SK-N-SH treated with all-trans-retinoic acid at 6 μM for 48 hours (cell line): ENCODE measurements around the gene PLVAP.

ENCODE experiments used
- ARNTL ChIP-seq: fragments of 450-650 bp; formaldehyde crosslinking; IDR thresholded peaks from 2 replicates; pipeline ENCODE4 v1.5.0; 2020; ENCODE audit warnings: low read depth, mild to moderate bottlenecking, moderate library complexity, borderline replicate concordance
- CSDC2 ChIP-seq: fragments of 250-450 bp; sonication (Bioruptor Pico); IDR thresholded peaks from 2 replicates; pipeline ENCODE4 v1.5.0; 2020; ENCODE audit warnings: mild to moderate bottlenecking, moderate library complexity
- POU6F1 ChIP-seq: fragments of 250-450 bp; sonication (Bioruptor Pico); IDR thresholded peaks from 2 replicates; pipeline ENCODE4 v1.8.0; 2021; ENCODE audit warnings: low read depth, mild to moderate bottlenecking, moderate library complexity, borderline replicate concordance
- RARB ChIP-seq: fragments of 250-450 bp; sonication (Bioruptor Pico); IDR thresholded peaks from 2 replicates; pipeline ENCODE4 v1.8.0; 2021; ENCODE audit warnings: mild to moderate bottlenecking, moderate library complexity
- TOX ChIP-seq: fragments of 250-450 bp; sonication (Bioruptor Pico); IDR thresholded peaks from 2 replicates; pipeline ENCODE4 v1.8.0; 2021; ENCODE audit warnings: mild to moderate bottlenecking, moderate library complexity, borderline replicate concordance
- ZC3H10 ChIP-seq: fragments of 250-450 bp; sonication (Bioruptor Pico); IDR thresholded peaks from 2 replicates; pipeline ENCODE4 v1.5.1; 2021; ENCODE audit warnings: mild to moderate bottlenecking, moderate library complexity
- ZFP30 ChIP-seq: fragments of 450-650 bp; formaldehyde crosslinking; IDR thresholded peaks from 2 replicates; pipeline ENCODE4 v1.5.0; 2022; ENCODE audit warnings: mild to moderate bottlenecking, moderate library complexity
- ZNF565 ChIP-seq: fragments of 450-650 bp; formaldehyde crosslinking; conservative IDR thresholded peaks from 2 replicates; pipeline ENCODE4 v1.5.0; 2020; ENCODE audit warnings: low read depth, mild to moderate bottlenecking, moderate library complexity
- ZNF8 ChIP-seq: fragments of 450-650 bp; formaldehyde crosslinking; IDR thresholded peaks from 2 replicates; pipeline ENCODE4 v1.5.0; 2020; ENCODE audit warnings: mild to moderate bottlenecking, moderate library complexity
- TF ChIP-seq, protein P1 (sequence below): fragments of 250-450 bp; sonication (Bioruptor Pico); IDR thresholded peaks from 2 replicates; pipeline ENCODE4 v1.5.1; 2021; ENCODE audit warnings: mild to moderate bottlenecking, moderate library complexity

DNA sequence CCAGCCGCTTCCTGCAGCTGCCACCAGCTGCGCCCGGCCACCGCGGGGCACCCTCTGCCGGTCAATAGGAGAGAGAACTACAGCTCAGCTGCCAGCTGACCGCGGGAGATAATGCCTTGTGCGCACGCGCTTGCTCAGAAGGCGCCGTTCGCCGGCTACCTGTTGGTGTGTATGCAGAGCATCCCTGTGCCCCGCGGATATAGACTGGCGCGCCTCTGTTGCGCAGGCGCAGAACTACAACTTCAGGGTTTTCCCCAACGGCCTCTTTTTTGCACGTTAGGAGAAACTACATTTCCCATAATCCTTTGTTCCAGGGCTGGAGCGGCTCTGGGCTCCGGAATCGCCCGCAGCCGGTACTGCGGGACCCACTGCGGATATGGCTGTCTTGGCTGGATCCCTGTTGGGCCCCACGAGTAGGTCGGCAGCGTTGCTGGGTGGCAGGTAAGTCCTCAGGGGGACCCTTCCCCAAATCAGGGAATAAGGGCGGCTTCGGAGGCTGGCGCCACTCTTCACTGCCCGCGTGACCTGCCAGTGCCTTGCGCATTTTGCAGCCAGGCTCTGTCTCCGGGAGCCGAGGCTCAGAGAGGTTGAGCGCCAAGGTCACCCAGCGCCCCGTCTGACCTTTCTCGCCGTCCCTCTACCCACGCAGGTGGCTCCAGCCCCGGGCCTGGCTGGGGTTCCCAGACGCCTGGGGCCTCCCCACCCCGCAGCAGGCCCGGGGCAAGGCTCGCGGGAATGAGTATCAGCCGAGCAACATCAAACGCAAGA is 71.4 kb downstream of the PLVAP start, which contains the start of gene MRPL34:
- no peak for TF ChIP-seq POU6F1 (CRISPR knock-in tag)
- TF ChIP-seq, protein P1, sequence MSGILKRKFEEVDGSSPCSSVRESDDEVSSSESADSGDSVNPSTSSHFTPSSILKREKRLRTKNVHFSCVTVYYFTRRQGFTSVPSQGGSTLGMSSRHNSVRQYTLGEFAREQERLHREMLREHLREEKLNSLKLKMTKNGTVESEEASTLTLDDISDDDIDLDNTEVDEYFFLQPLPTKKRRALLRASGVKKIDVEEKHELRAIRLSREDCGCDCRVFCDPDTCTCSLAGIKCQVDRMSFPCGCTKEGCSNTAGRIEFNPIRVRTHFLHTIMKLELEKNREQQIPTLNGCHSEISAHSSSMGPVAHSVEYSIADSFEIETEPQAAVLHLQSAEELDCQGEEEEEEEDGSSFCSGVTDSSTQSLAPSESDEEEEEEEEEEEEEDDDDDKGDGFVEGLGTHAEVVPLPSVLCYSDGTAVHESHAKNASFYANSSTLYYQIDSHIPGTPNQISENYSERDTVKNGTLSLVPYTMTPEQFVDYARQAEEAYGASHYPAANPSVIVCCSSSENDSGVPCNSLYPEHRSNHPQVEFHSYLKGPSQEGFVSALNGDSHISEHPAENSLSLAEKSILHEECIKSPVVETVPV (CRISPR knock-in tag): no peak
- TF ChIP-seq RARB (CRISPR knock-in tag): no peak
- TF ChIP-seq ZNF8 (CRISPR knock-in tag): no peak
- no peak for TF ChIP-seq ZNF565 (CRISPR knock-in tag)
- TF ChIP-seq ZFP30 (CRISPR knock-in tag): no peak
- TF ChIP-seq ARNTL: no peak
- TF ChIP-seq TOX: no peak
- no peak for TF ChIP-seq CSDC2 (CRISPR knock-in tag)
- no peak for TF ChIP-seq ZC3H10
